CD14-positive monocyte (primary cell): ENCODE measurements around the gene CSF2. TPM values are rescaled to one million over a fixed set of nuclear protein-coding genes. Genes with fewer than 3 reads are reported as not detected.

ENCODE experiments used
- DNase-seq, 3 donors: peaks; one replicate each; pipeline ENCODE4 v3.0.0-alpha.2; 2011 to 2022
- H2AFZ ChIP-seq: 2 replicates; pipeline ENCODE4 v1.6.0; 2012; ENCODE audit warnings: mild to moderate bottlenecking, low read depth, low read length, inconsistent platforms; ENCODE audit not compliant: insufficient read depth, poor library complexity, severe bottlenecking
- H3K27ac ChIP-seq, 2 donors: 1 replicate in 1 of 2; 2 replicates in 1 of 2; pipeline ENCODE4 v1.5.1; 2012 to 2013; ENCODE audit warnings: low read length in 2 of 2, control low read depth in 1 of 2, inconsistent platforms in 1 of 2, low read depth in 1 of 2, mild to moderate bottlenecking in 1 of 2
- H3K27me3 ChIP-seq, 2 donors: one replicate each; pipeline versions ENCODE4 v1.6.0 to v1.6.1; 2011 to 2013; ENCODE audit warnings: low read length in 2 of 2; ENCODE audit not compliant: control insufficient read depth in 2 of 2, insufficient read depth in 2 of 2
- H3K36me3 ChIP-seq, 2 donors: replicated peaks in 1 of 2; 1 replicate in 1 of 2; 2 replicates in 1 of 2; pipeline versions ENCODE4 v1.5.1 to v1.6.1; 2012 to 2013; ENCODE audit warnings: low read length in 2 of 2, control low read depth in 1 of 2, inconsistent platforms in 1 of 2, mild to moderate bottlenecking in 1 of 2; ENCODE audit not compliant: insufficient read depth in 2 of 2, control insufficient read depth in 1 of 2
- H3K4me1 ChIP-seq, 2 donors: 1 replicate in 1 of 2; 2 replicates in 1 of 2; pipeline versions ENCODE4 v1.5.1 to v1.6.1; 2012 to 2013; ENCODE audit warnings: low read length in 2 of 2, control low read depth in 1 of 2, inconsistent platforms in 1 of 2, mild to moderate bottlenecking in 1 of 2, moderate library complexity in 1 of 2; ENCODE audit not compliant: insufficient read depth in 2 of 2, control insufficient read depth in 1 of 2
- H3K4me2 ChIP-seq: replicated peaks from 2 replicates; pipeline ENCODE3; 2012; ENCODE audit warnings: low read length, moderate library complexity, mild to moderate bottlenecking; ENCODE audit not compliant: poor library complexity, severe bottlenecking; ENCODE audit errors: extremely low read depth
- H3K4me3 ChIP-seq, 3 experiments: fragments of 200-600 bp in 1 of 3; sonication (generic) in 1 of 3; replicated peaks in 1 of 3; 1 replicate in 2 of 3; 2 replicates in 1 of 3; pipeline ENCODE4 v1.5.1; 2011 to 2013; ENCODE audit warnings: low read length in 3 of 3, mild to moderate bottlenecking in 3 of 3, control low read depth in 2 of 3, low read depth in 2 of 3, inconsistent platforms in 1 of 3, moderate library complexity in 1 of 3
- H3K79me2 ChIP-seq: 2 replicates; pipeline ENCODE4 v1.6.0; 2012; ENCODE audit warnings: mild to moderate bottlenecking, control low read depth, inconsistent platforms, low read length, moderate library complexity; ENCODE audit not compliant: insufficient read depth
- H3K9ac ChIP-seq: 2 replicates; pipeline ENCODE4 v1.6.0; 2017; ENCODE audit warnings: low read length, mild to moderate bottlenecking; ENCODE audit not compliant: insufficient read depth, poor library complexity, severe bottlenecking
- H3K9me3 ChIP-seq, 2 donors: replicated peaks in 1 of 2; 1 replicate in 1 of 2; 2 replicates in 1 of 2; pipeline versions ENCODE4 v1.5.1 to v1.6.1; 2012 to 2013; ENCODE audit warnings: low read length in 2 of 2, control low read depth in 1 of 2; ENCODE audit not compliant: control insufficient read depth in 1 of 2, insufficient read depth in 1 of 2
- H4K20me1 ChIP-seq: 2 replicates; pipeline ENCODE4 v1.6.0; 2012; ENCODE audit warnings: mild to moderate bottlenecking, low read length, control low read depth, moderate library complexity; ENCODE audit not compliant: insufficient read depth
- H3K27ac Mint-ChIP-seq, 7 donors: one replicate each; pipeline ENCODE4 v1.8.0; 2020; ENCODE audit warnings: mild to moderate bottlenecking in 7 of 7, mixed read lengths in 7 of 7, moderate library complexity in 6 of 7, inconsistent platforms in 2 of 7
- H3K27me3 Mint-ChIP-seq, 3 donors: one replicate each; pipeline ENCODE4 v1.8.0; 2021 to 2022; ENCODE audit warnings: low read depth in 3 of 3, mild to moderate bottlenecking in 3 of 3, mixed read lengths in 3 of 3, moderate library complexity in 3 of 3, inconsistent platforms in 1 of 3
- H3K36me3 Mint-ChIP-seq, 2 donors: one replicate each; pipeline ENCODE4 v1.8.0; 2020; ENCODE audit warnings: mixed read lengths in 2 of 2, inconsistent platforms in 1 of 2, mild to moderate bottlenecking in 1 of 2
- H3K4me1 Mint-ChIP-seq: one replicate; pipeline ENCODE4 v1.8.0; 2020; ENCODE audit warnings: mild to moderate bottlenecking, mixed read lengths
- H3K4me3 Mint-ChIP-seq, 2 donors: one replicate each; pipeline ENCODE4 v1.8.0; 2020; ENCODE audit warnings: mild to moderate bottlenecking in 2 of 2, mixed read lengths in 2 of 2, moderate library complexity in 1 of 2
- H3K9me3 Mint-ChIP-seq, 7 donors: one replicate each; pipeline ENCODE4 v1.8.0; 2020 to 2022; ENCODE audit warnings: mixed read lengths in 7 of 7, mild to moderate bottlenecking in 6 of 7, moderate library complexity in 6 of 7, inconsistent platforms in 2 of 7
- CTCF ChIP-seq: fragments of 200-600 bp; IDR thresholded peaks from one replicate; pipeline ENCODE4 v1.8.0; 2022; ENCODE audit warnings: antibody characterized with exemption, mild to moderate bottlenecking
- WGBS: methylation state at CpG from one replicate; pipeline ENCODE4 v1.1.5; 2013; ENCODE audit warnings: missing lambda C conversion rate; ENCODE audit not compliant: insufficient coverage; 5-methylcytosine and 5-hydroxymethylcytosine counted together
- intact Hi-C, 2 donors: fragments of 100-400 bp; cut with micrococcal nuclease; formaldehyde crosslinking; loops; one replicate each; pipeline versions ENCODE4 v1.15.0 to v1.15.1; 2023
- polyA plus RNA-seq, 3 donors: library from polyadenylated mRNA; depleted of rRNA in 1 of 3; unstranded in 2 of 3; stranded (reverse) in 1 of 3; fragments of 300-500 nt in 2 of 3; fragments of >200 nt in 1 of 3; fragmentation: Illumina TruSeq in 2 of 3; gene quantifications; 1 replicate in 2 of 3; 2 replicates in 1 of 3; pipeline ENCODE4 v1.2.3, GENCODE V29; 2012 to 2021

The CSF2 gene
- polyA plus RNA-seq, 3 donors: not detected

DNA sequence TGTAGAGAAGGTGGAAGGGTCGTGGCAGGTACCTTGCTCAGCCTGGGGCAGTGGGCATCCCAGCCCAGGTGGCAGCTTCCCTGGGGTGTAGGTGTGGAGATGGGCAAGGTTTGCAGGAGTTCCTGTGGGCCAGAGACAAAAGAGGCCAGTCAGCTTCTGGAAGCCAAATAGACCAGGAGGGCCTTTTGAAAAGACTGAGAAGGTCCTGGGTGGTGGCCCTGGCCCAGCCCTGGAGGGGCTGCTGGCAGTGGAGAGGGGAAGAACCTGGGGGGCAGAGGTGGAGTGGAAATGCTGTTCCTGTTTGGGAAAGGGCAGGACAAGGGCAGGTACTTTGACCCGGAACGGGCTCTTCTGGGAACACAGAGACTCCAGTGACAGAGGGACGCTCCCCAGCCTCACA is 20.1 kb upstream of the CSF2 start:
- Mint-ChIP-seq H3K4me3 (no peak overlapping the region), H3K27me3 (peaks cover 5 to 17% (median 12%) of the 10 kb centered on the region in 3 donors), H3K27ac (no peak overlapping the region), H3K36me3 (no peaks in the 10 kb centered on the region), H3K4me1 (peaks cover 11% of the 10 kb centered on the region), H3K9me3 (no peaks in the 10 kb centered on the region)
- DNase-seq: no peak
- Histone ChIP-seq H2AFZ (no peak overlapping the region), H3K9ac (no peak overlapping the region), H3K79me2 (no peaks in the 10 kb centered on the region), H3K4me2 (no peak overlapping the region), H3K27ac (no peak overlapping the region), H3K4me3 (no peak overlapping the region), H4K20me1 (no peaks in the 10 kb centered on the region), H3K4me1 (peaks cover 0 to 8% of the 10 kb centered on the region in 2 donors), H3K36me3 (no peaks in the 10 kb centered on the region), H3K9me3 (no peaks in the 10 kb centered on the region), H3K27me3 (no peaks in the 10 kb centered on the region)
- intact Hi-C loops: no loop called here
- TF ChIP-seq CTCF: no peak
- 80% methylated on average over 1 of the region's 4 CpGs for WGBS

- H3K27ac ChIP-seq: no peak overlapping the region
- H3K4me3 Mint-ChIP-seq: no peak overlapping the region
These were observed 19.4 kb upstream of the CSF2 start for GRCh38 chr5:132054031-132054696.

More at GRCh38 chr5:132054031-132054696, 19.4 kb upstream of the CSF2 start:
- no peak for TF ChIP-seq CTCF
- Mint-ChIP-seq H3K9me3 (no peaks in the 10 kb centered on the region), H3K27me3 (peaks cover 5 to 17% (median 12%) of the 10 kb centered on the region in 3 donors), H3K36me3 (no peaks in the 10 kb centered on the region), H3K4me1 (peaks cover 11% of the 10 kb centered on the region), H3K27ac (peak overlapping the region in 1 of 7 donors; percentile 37)
- no peaks in the 10 kb centered on the region for H3K27me3 ChIP-seq
- H3K9ac ChIP-seq: no peak overlapping the region
- H3K9me3 ChIP-seq: no peaks in the 10 kb centered on the region
- no peaks in the 10 kb centered on the region for H4K20me1 ChIP-seq
- 97% methylated on average over 9 of the region's 10 CpGs for WGBS
- no peak overlapping the region for H3K4me3 ChIP-seq
- intact Hi-C loops: no loop called here
- H3K36me3 ChIP-seq: no peaks in the 10 kb centered on the region
- H3K4me1 ChIP-seq: peaks cover 0 to 8% of the 10 kb centered on the region in 2 donors
- H3K4me2 ChIP-seq: no peak overlapping the region
- H3K79me2 ChIP-seq: no peaks in the 10 kb centered on the region
- DNase-seq: no peak
- no peak overlapping the region for H2AFZ ChIP-seq
